OCI-LY7 (cell line): ENCODE results near the gene SPG21.

Source experiments
- CTCF ChIP-seq: fragments of 200-600 bp; sonication (generic); conservative IDR thresholded peaks from 2 replicates; pipeline ENCODE4 v1.5.1; 2014; ENCODE audit warnings: mild to moderate bottlenecking, antibody characterized with exemption, low read length, moderate library complexity, mixed read lengths
- EZH2phosphoT487 ChIP-seq: fragments of 200-600 bp; sonication (generic); IDR thresholded peaks from 2 replicates; pipeline ENCODE4 v1.6.1; 2018; ENCODE audit warnings: low read depth, borderline replicate concordance, mild to moderate bottlenecking, mixed run types, antibody characterized with exemption, low read length, moderate library complexity, mixed read lengths

- TF ChIP-seq CTCF (no peak; the same call in 1 of the 2 replicates), EZH2phosphoT487 (no peak)
Measured at GRCh38 chr15:65028921-65029735, 39.4 kb upstream of the SPG21 start, which contains the start of gene MTFMT.
